H1 (cell line): ENCODE results near the gene TRPC4. TPM values are rescaled to one million over a fixed set of nuclear protein-coding genes. Genes with fewer than 3 reads are reported as not detected.

Experiments
- CTCF ChIA-PET: fragments of 300-600 bp; sonication (Branson Sonifier 250); formaldehyde crosslinking; loops from one replicate; lab custom pipeline; 2021; ENCODE audit not compliant: partially characterized antibody; lab: Charles Lee
- POLR2A ChIA-PET: fragments of 300-600 bp; sonication (Branson Sonifier 250); formaldehyde crosslinking; loops from one replicate; lab custom pipeline; 2021; ENCODE audit warnings: inconsistent platforms; ENCODE audit not compliant: partially characterized antibody; lab: Charles Lee
- DNase-seq, 2 experiments: peaks; one replicate each; pipeline versions ENCODE4 v3.0.0 to v3.0.0-alpha.2; 2010 to 2022; ENCODE audit warnings: low spot score in 2 of 2, low read depth in 1 of 2, mixed read lengths in 1 of 2
- FAIRE-seq: peaks from 2 replicates; lab custom pipeline; 2011; peaks lifted over from hg19 to GRCh38; lab: Jason Lieb, UNC
- H2AFZ ChIP-seq: 2 replicates; pipeline ENCODE4 v1.8.1; 2012; ENCODE audit warnings: low read length, inconsistent platforms
- H2AK5ac ChIP-seq: 2 replicates; pipeline ENCODE4 v1.6.1; 2013; ENCODE audit warnings: low read depth, low read length
- H2BK120ac ChIP-seq: replicated peaks from 2 replicates; pipeline ENCODE3; 2013; ENCODE audit warnings: low read depth, low read length, inconsistent platforms
- H2BK12ac ChIP-seq: 2 replicates; pipeline ENCODE4 v1.6.1; 2013; ENCODE audit warnings: low read depth, low read length
- H2BK15ac ChIP-seq: 2 replicates; pipeline ENCODE4 v1.6.1; 2013; ENCODE audit warnings: low read length
- H2BK20ac ChIP-seq: 2 replicates; pipeline ENCODE4 v1.6.1; 2013; ENCODE audit warnings: low read length
- H2BK5ac ChIP-seq: 2 replicates; pipeline ENCODE4 v1.6.1; 2013; ENCODE audit warnings: low read depth, low read length
- H3K14ac ChIP-seq: 2 replicates; pipeline ENCODE4 v1.6.1; 2013; ENCODE audit warnings: inconsistent platforms; ENCODE audit not compliant: insufficient read length
- H3K18ac ChIP-seq: 2 replicates; pipeline ENCODE4 v1.6.1; 2013; ENCODE audit warnings: low read length; ENCODE audit errors: extremely low read depth
- H3K23ac ChIP-seq: 2 replicates; pipeline ENCODE4 v1.6.1; 2013; ENCODE audit warnings: inconsistent platforms; ENCODE audit not compliant: insufficient read length
- H3K23me2 ChIP-seq: 2 replicates; pipeline ENCODE4 v1.6.1; 2013; ENCODE audit warnings: low read depth, low read length
- H3K27ac ChIP-seq: 2 replicates; pipeline ENCODE4 v1.6.1; 2011; ENCODE audit warnings: low read depth, low read length, inconsistent platforms
- H3K27me3 ChIP-seq, 4 experiments: replicated peaks in 1 of 4; 1 replicate in 1 of 4; 2 replicates in 3 of 4; pipeline versions ENCODE4 v1.6.1 to v1.8.1; 2011 to 2013; ENCODE audit warnings: low read length in 3 of 4, mild to moderate bottlenecking in 3 of 4, inconsistent platforms in 2 of 4, mixed read lengths in 2 of 4, moderate library complexity in 1 of 4; ENCODE audit not compliant: control insufficient read depth in 3 of 4, insufficient read depth in 3 of 4; ENCODE audit errors: extremely low read depth in 1 of 4
- H3K36me3 ChIP-seq, 4 experiments: 2 replicates each; pipeline versions ENCODE4 v1.6.1 to v1.8.1; 2011 to 2013; ENCODE audit warnings: mild to moderate bottlenecking in 4 of 4, low read length in 3 of 4, moderate library complexity in 2 of 4, control low read depth in 1 of 4, inconsistent platforms in 1 of 4; ENCODE audit not compliant: insufficient read depth in 4 of 4, control insufficient read depth in 2 of 4
- H3K4ac ChIP-seq: replicated peaks from 2 replicates; pipeline ENCODE3; 2013; ENCODE audit warnings: low read length, low read depth, mixed read lengths, inconsistent platforms; ENCODE audit not compliant: insufficient read length
- H3K4me1 ChIP-seq, 4 experiments: replicated peaks in 1 of 4; 1 replicate in 1 of 4; 2 replicates in 3 of 4; pipeline versions ENCODE4 v1.6.1 to v1.8.1; 2011 to 2013; ENCODE audit warnings: low read length in 3 of 4, inconsistent platforms in 2 of 4, mixed read lengths in 1 of 4; ENCODE audit not compliant: insufficient read depth in 4 of 4, control insufficient read depth in 3 of 4
- H3K4me2 ChIP-seq, 2 experiments: 2 replicates each; pipeline versions ENCODE4 v1.6.1 to v1.8.1; 2011 to 2013; ENCODE audit warnings: low read depth in 2 of 2, low read length in 2 of 2, control low read depth in 1 of 2, inconsistent platforms in 1 of 2, mild to moderate bottlenecking in 1 of 2; ENCODE audit not compliant: insufficient read depth in 1 of 2
- H3K4me3 ChIP-seq, 4 experiments: fragments of 200-600, 300-600 bp in 1 of 4; sonication (generic), shearing (Covaris generic), sonication (Bioruptor Twin) in 1 of 4; 2 replicates each; pipeline versions ENCODE4 v1.5.1 to v1.8.1; 2011 to 2016; ENCODE audit warnings: low read length in 4 of 4, low read depth in 3 of 4, control low read depth in 2 of 4, inconsistent platforms in 2 of 4, mild to moderate bottlenecking in 2 of 4, mixed read lengths in 1 of 4, moderate library complexity in 1 of 4; ENCODE audit not compliant: insufficient read depth in 2 of 4; ENCODE audit errors: extremely low read depth in 1 of 4
- H3K56ac ChIP-seq: replicated peaks from 2 replicates; pipeline ENCODE3; 2013; ENCODE audit warnings: low read depth, mild to moderate bottlenecking, mixed read lengths, low read length, inconsistent platforms; ENCODE audit not compliant: insufficient read length
- H3K79me1 ChIP-seq: 2 replicates; pipeline ENCODE4 v1.6.1; 2013; ENCODE audit warnings: low read depth, low read length, control low read depth
- H3K79me2 ChIP-seq, 2 experiments: 2 replicates each; pipeline versions ENCODE4 v1.6.1 to v1.8.1; 2012 to 2013; ENCODE audit warnings: low read length in 2 of 2, mild to moderate bottlenecking in 2 of 2, inconsistent platforms in 1 of 2; ENCODE audit not compliant: insufficient read depth in 2 of 2, control insufficient read depth in 1 of 2
- H3K9ac ChIP-seq, 4 experiments: replicated peaks in 1 of 4; 1 replicate in 1 of 4; 2 replicates in 3 of 4; pipeline versions ENCODE4 v1.6.1 to v1.8.1; 2011 to 2013; ENCODE audit warnings: low read depth in 3 of 4, low read length in 3 of 4, control low read depth in 2 of 4, mild to moderate bottlenecking in 2 of 4, moderate library complexity in 2 of 4, inconsistent platforms in 1 of 4; ENCODE audit errors: extremely low read depth in 1 of 4
- H3K9me3 ChIP-seq, 2 experiments: 2 replicates each; pipeline versions ENCODE4 v1.6.1 to v1.8.1; 2012 to 2013; ENCODE audit warnings: mild to moderate bottlenecking in 2 of 2, moderate library complexity in 2 of 2, control low read depth in 1 of 2, inconsistent platforms in 1 of 2, low read depth in 1 of 2, low read length in 1 of 2, mixed read lengths in 1 of 2; ENCODE audit not compliant: insufficient read depth in 2 of 2
- H4K20me1 ChIP-seq, 2 experiments: replicated peaks in 1 of 2; 2 replicates each; pipeline versions ENCODE3 to v1.8.1; 2011 to 2013; ENCODE audit warnings: inconsistent platforms in 2 of 2, low read length in 2 of 2, mild to moderate bottlenecking in 1 of 2; ENCODE audit not compliant: insufficient read depth in 2 of 2, control insufficient read depth in 1 of 2
- H4K5ac ChIP-seq: 2 replicates; pipeline ENCODE4 v1.6.1; 2013; ENCODE audit warnings: low read length, low read depth, mixed read lengths, inconsistent platforms; ENCODE audit not compliant: insufficient read length
- H4K8ac ChIP-seq: 2 replicates; pipeline ENCODE4 v1.8.0; 2013; ENCODE audit warnings: mild to moderate bottlenecking, moderate library complexity, low read length, inconsistent platforms; ENCODE audit not compliant: insufficient read depth; ENCODE audit errors: extremely low read depth
- H4K91ac ChIP-seq: replicated peaks from 2 replicates; pipeline ENCODE3; 2013; ENCODE audit warnings: low read length, mixed read lengths, inconsistent platforms; ENCODE audit not compliant: insufficient read length
- ATF2 ChIP-seq: IDR thresholded peaks from 2 replicates; pipeline ENCODE4 v1.6.1; 2012; ENCODE audit warnings: low read length, inconsistent platforms
- CREB1 ChIP-seq: IDR thresholded peaks from 2 replicates; pipeline ENCODE4 v1.6.1; 2012; ENCODE audit warnings: inconsistent platforms
- CTBP2 ChIP-seq: IDR thresholded peaks from 2 replicates; pipeline ENCODE4 v1.7.0; 2011; ENCODE audit warnings: borderline replicate concordance, mild to moderate bottlenecking, moderate library complexity, mixed read lengths, low read length; ENCODE audit not compliant: insufficient read depth, insufficient read length
- E2F6 ChIP-seq: IDR thresholded peaks from 2 replicates; pipeline ENCODE4 v1.6.1; 2012; ENCODE audit warnings: inconsistent platforms
- EZH2 ChIP-seq: fragments of 200-600 bp; sonication (generic); IDR thresholded peaks from 2 replicates; pipeline ENCODE4 v1.7.1; 2012; ENCODE audit warnings: low read depth, mild to moderate bottlenecking, moderate library complexity, low read length, inconsistent platforms; ENCODE audit not compliant: severe bottlenecking
- FOSL1 ChIP-seq: IDR thresholded peaks from 2 replicates; pipeline ENCODE4 v1.6.1; 2011; ENCODE audit warnings: mild to moderate bottlenecking, low read depth, low read length, moderate library complexity; ENCODE audit not compliant: insufficient read depth
- JUN ChIP-seq: IDR thresholded peaks from 2 replicates; pipeline ENCODE4 v1.6.1; 2011; ENCODE audit warnings: low read depth, mild to moderate bottlenecking, improper control_type of control experiment, low read length
- JUND ChIP-seq: IDR thresholded peaks from 2 replicates; pipeline ENCODE4 v1.6.1; 2011; ENCODE audit warnings: mild to moderate bottlenecking, improper control_type of control experiment, low read length
- RNF2 ChIP-seq: fragments of 200-900, 300-1000 bp; sonication (generic); IDR thresholded peaks from 2 replicates; pipeline ENCODE4 v1.7.1; 2016; ENCODE audit warnings: borderline replicate concordance, low read depth, mild to moderate bottlenecking, antibody characterized with exemption, low read length; ENCODE audit not compliant: poor library complexity, severe bottlenecking; ENCODE audit errors: missing control alignments
- TAF7 ChIP-seq: optimal IDR thresholded peaks from 2 replicates; pipeline ENCODE3; 2011; ENCODE audit warnings: low read depth, mild to moderate bottlenecking, inconsistent platforms, low read length, moderate library complexity, borderline replicate concordance
- TBP ChIP-seq: IDR thresholded peaks from 2 replicates; pipeline ENCODE4 v1.6.1; 2011; ENCODE audit warnings: low read depth, low read length, improper control_type of control experiment
- WGBS, 2 experiments: shearing (Covaris generic) in 1 of 2; methylation state at CpG; one replicate each; pipeline versions ENCODE4 v1.1.6 to v1.1.7; 2013 to 2015; ENCODE audit warnings: low lambda C conversion rate in 2 of 2, mixed read lengths in 2 of 2, inconsistent platforms in 1 of 2, low coverage in 1 of 2, missing lambda C conversion rate in 1 of 2; ENCODE audit not compliant: insufficient replicate concordance in 2 of 2, insufficient coverage in 1 of 2, insufficient read length in 1 of 2; ENCODE audit errors: extremely low coverage in 1 of 2, missing lambda C conversion rate in 1 of 2; 5-methylcytosine and 5-hydroxymethylcytosine counted together
- polyA plus RNA-seq, 7 experiments: library from polyadenylated mRNA; depleted of rRNA in 3 of 7; stranded (reverse) in 5 of 7; unstranded in 2 of 7; fragments of >200 nt in 5 of 7; fragments of 200-250 nt in 2 of 7; gene quantifications; 1 replicate in 5 of 7; 2 replicates in 1 of 7; 4 replicates in 1 of 7; pipeline versions ENCODE4 v1.2.1 to v1.2.3, GENCODE V29; 2011 to 2013; ENCODE audit warnings: missing spikeins in 2 of 7, mixed read lengths in 2 of 7
- total RNA-seq: library from RNA; stranded (reverse); fragmentation: NEBNext Ultra II Directional; extraction: Animal tissue kit (Norgen Biotek cat#: 25700); gene quantifications from 2 replicates; pipeline ENCODE4 v1.2.1, GENCODE V29; 2021

TRPC4 gene
- total and polyA plus RNA-seq, 2 of the 8 experiments (the other 6 are each of a cell fraction or from before 2014, with no cell fraction given): 12.3 to 14.7 TPM

GRCh38 chr13:37700887-37701286 is 168.7 kb downstream of the TRPC4 start:
- no peak overlapping the region for H3K27ac ChIP-seq
- H3K23me2 ChIP-seq: no peaks in the 10 kb centered on the region
- POLR2A ChIA-PET: no interaction called here
- H4K8ac ChIP-seq: no peak overlapping the region
- no peaks in the 10 kb centered on the region; a peak in 1 of 4 replicates for H3K79me2 ChIP-seq
- FAIRE-seq (no peak), DNase-seq (no peak)
- CTCF ChIA-PET: interaction anchor here (0.9 kb wide), 1 partner anchor 166 kb away, joined by 3 read pairs; no protein-coding TSS in a partner anchor
- H3K4me3 ChIP-seq: no peak overlapping the region
- 83% methylated on average over 2 of the region's 2 CpGs; no CpG with 5 or more reads in 1 of the 2 experiments for WGBS, 2 experiments
- H2BK20ac ChIP-seq: no peak overlapping the region
- H2BK12ac ChIP-seq: no peak overlapping the region
- H3K56ac ChIP-seq: no peak overlapping the region
- no peak overlapping the region for H3K23ac ChIP-seq
- no peak overlapping the region for H3K18ac ChIP-seq
- H3K36me3 ChIP-seq: no peaks in the 10 kb centered on the region
- H2BK15ac ChIP-seq: no peak overlapping the region
- no peak overlapping the region for H2BK5ac ChIP-seq
- H3K9me3 ChIP-seq: no peaks in the 10 kb centered on the region
- H3K4me2 ChIP-seq: no peak overlapping the region
- H3K9ac ChIP-seq: no peak overlapping the region
- H2AK5ac ChIP-seq: no peak overlapping the region
- H4K91ac ChIP-seq: no peak overlapping the region
- H2AFZ ChIP-seq: no peak overlapping the region
- H3K14ac ChIP-seq: no peak overlapping the region
- no peak overlapping the region for H2BK120ac ChIP-seq
- no peaks in the 10 kb centered on the region for H3K79me1 ChIP-seq
- no peak overlapping the region for H4K5ac ChIP-seq
- H3K27me3 ChIP-seq: no peaks in the 10 kb centered on the region
- H3K4me1 ChIP-seq: no peaks in the 10 kb centered on the region
- no peaks in the 10 kb centered on the region for H4K20me1 ChIP-seq
- no peak overlapping the region for H3K4ac ChIP-seq
- TF ChIP-seq CTBP2: no peak
- TF ChIP-seq JUND: no peak
- no peak for TF ChIP-seq RNF2
- TF ChIP-seq CREB1: no peak
- TF ChIP-seq ATF2: no peak
- no peak for TF ChIP-seq E2F6
- no peak for TF ChIP-seq TAF7
- TF ChIP-seq TBP: no peak
- TF ChIP-seq JUN: no peak
- no peak for TF ChIP-seq EZH2
- TF ChIP-seq FOSL1: no peak
